HG03439 (cell line): ENCODE data around the gene GNA12.

Experiments
- ATAC-seq: cut with Tn5 transposase; IDR thresholded peaks from one replicate; pipeline ENCODE4 v1.9.1; 2021; ENCODE audit warnings: mild to moderate bottlenecking, moderate library complexity; ENCODE audit not compliant: unreplicated experiment

Gene GNA12

GRCh38 chr7:2844153-2845033 is at the start of gene GNA12:
TSS of gene GNA12 (minus strand) at chr7:2844308. CDS start at chr7:2844161, 147 bp downstream.
- ATAC-seq: peak; percentile 95

- ATAC-seq: no peak
Observed at GRCh38 chr7:2893411-2893861, 49.3 kb upstream of the GNA12 start.

GRCh38 chr7:2892549-2892948 is 48.4 kb upstream of the GNA12 start:
- ATAC-seq: no peak

- ATAC-seq: no peak
Observed at GRCh38 chr7:2887816-2888215, 43.7 kb upstream of the GNA12 start.

- ATAC-seq: no peak
Observed at GRCh38 chr7:2886900-2887299, 42.8 kb upstream of the GNA12 start.

GRCh38 chr7:2886391-2886790 is 42.3 kb upstream of the GNA12 start:
- ATAC-seq: no peak

GRCh38 chr7:2884161-2884560 is 40.1 kb upstream of the GNA12 start:
- ATAC-seq: no peak

- ATAC-seq: no peak
Observed at GRCh38 chr7:2883101-2883500, 39.0 kb upstream of the GNA12 start.

- ATAC-seq: no peak
Observed at GRCh38 chr7:2882111-2882510, 38.0 kb upstream of the GNA12 start.

- no peak for ATAC-seq
Observed at GRCh38 chr7:2880874-2881533, 36.9 kb upstream of the GNA12 start.

GRCh38 chr7:2880051-2880450 is 35.9 kb upstream of the GNA12 start:
- no peak for ATAC-seq

GRCh38 chr7:2879354-2879753 is 35.2 kb upstream of the GNA12 start:
- ATAC-seq: no peak

GRCh38 chr7:2878306-2878705 is 34.2 kb upstream of the GNA12 start:
- no peak for ATAC-seq

GRCh38 chr7:2876031-2876731 is 32.1 kb upstream of the GNA12 start:
- ATAC-seq: no peak

GRCh38 chr7:2873686-2874551 is 29.8 kb upstream of the GNA12 start:
- ATAC-seq: no peak

- no peak for ATAC-seq
Observed at GRCh38 chr7:2873146-2873545, 29.0 kb upstream of the GNA12 start.

GRCh38 chr7:2872296-2872874 is 28.3 kb upstream of the GNA12 start:
- ATAC-seq: no peak

- no peak for ATAC-seq
Observed at GRCh38 chr7:2870471-2870931, 26.4 kb upstream of the GNA12 start.

GRCh38 chr7:2869981-2870380 is 25.9 kb upstream of the GNA12 start:
- ATAC-seq: no peak

GRCh38 chr7:2866601-2867000 is 22.5 kb upstream of the GNA12 start:
- no peak for ATAC-seq
